WTC11 (cell line): Measurements from ENCODE around the gene SLC2A11. TPM values are rescaled to one million over a fixed set of nuclear protein-coding genes. Genes with fewer than 3 reads are reported as not detected.

Source experiments
- ATAC-seq: fragments of 200-7000 bp; cut with Tn5 transposase; 2 replicates; pipeline ENCODE4 v1.10.0; 2021; ENCODE audit warnings: mild to moderate bottlenecking, moderate library complexity
- CTCF ChIA-PET: fragments of 300-600 bp; sonication (Branson Sonifier 250); formaldehyde crosslinking; loops from one replicate; lab custom pipeline; 2021; ENCODE audit warnings: antibody characterized with exemption; lab: Charles Lee
- POLR2A ChIA-PET: fragments of 350-600 bp; sonication (Branson Sonifier 250); formaldehyde crosslinking; loops from one replicate; lab custom pipeline; 2021; ENCODE audit warnings: antibody characterized with exemption; lab: Charles Lee
- DNase-seq: peaks from one replicate; pipeline ENCODE4 v3.0.0; 2021; ENCODE audit warnings: low spot score
- H3K27ac Mint-ChIP-seq: 2 replicates; pipeline ENCODE4 v1.8.0; 2021; ENCODE audit warnings: mixed read lengths
- H3K27me3 Mint-ChIP-seq: 2 replicates; pipeline ENCODE4 v1.8.0; 2021; ENCODE audit warnings: low read depth, mild to moderate bottlenecking, moderate library complexity, mixed read lengths
- H3K36me3 Mint-ChIP-seq: 2 replicates; pipeline ENCODE4 v1.8.0; 2021; ENCODE audit warnings: mixed read lengths
- H3K4me1 Mint-ChIP-seq: 2 replicates; pipeline ENCODE4 v1.8.0; 2022; ENCODE audit warnings: mixed read lengths
- H3K4me3 Mint-ChIP-seq: 2 replicates; pipeline ENCODE4 v1.8.0; 2021; ENCODE audit warnings: mild to moderate bottlenecking, moderate library complexity, mixed read lengths
- H3K9me3 Mint-ChIP-seq: 2 replicates; pipeline ENCODE4 v1.8.0; 2021; ENCODE audit warnings: mixed read lengths
- AR ChIP-seq: fragments of 250-450 bp; sonication (Bioruptor Pico); IDR thresholded peaks from 2 replicates; pipeline ENCODE4 v1.9.0; 2021; ENCODE audit warnings: mild to moderate bottlenecking
- E2F1 ChIP-seq: sonication (generic); formaldehyde crosslinking; IDR thresholded peaks from 2 replicates; pipeline ENCODE4 v1.8.0; 2022; ENCODE audit warnings: mild to moderate bottlenecking, missing genetic modification reagents
- ESRRA ChIP-seq: sonication (generic); formaldehyde crosslinking; IDR thresholded peaks from 2 replicates; pipeline ENCODE4 v1.8.1; 2022; ENCODE audit warnings: mild to moderate bottlenecking, missing genetic modification reagents, borderline replicate concordance
- FOXK1 ChIP-seq: sonication (generic); formaldehyde crosslinking; IDR thresholded peaks from 2 replicates; pipeline ENCODE4 v1.8.0; 2022; ENCODE audit warnings: mild to moderate bottlenecking, moderate library complexity, missing genetic modification reagents
- GABPB1 ChIP-seq: sonication (generic); formaldehyde crosslinking; IDR thresholded peaks from 2 replicates; pipeline ENCODE4 v1.8.1; 2023; ENCODE audit warnings: mild to moderate bottlenecking, missing genetic modification reagents
- GTF2I ChIP-seq: fragments of 250-450 bp; sonication (Bioruptor Pico); conservative IDR thresholded peaks from 2 replicates; pipeline ENCODE4 v1.4.0; 2021; ENCODE audit warnings: mild to moderate bottlenecking
- HMGA2 ChIP-seq: fragments of 250-450 bp; sonication (Bioruptor Pico); IDR thresholded peaks from 2 replicates; pipeline ENCODE4 v1.4.0; 2021; ENCODE audit warnings: mild to moderate bottlenecking, moderate library complexity
- MYBL2 ChIP-seq: sonication (generic); formaldehyde crosslinking; IDR thresholded peaks from 2 replicates; pipeline ENCODE4 v1.8.1; 2023; ENCODE audit warnings: mild to moderate bottlenecking, moderate library complexity, missing genetic modification reagents
- NFE2L1 ChIP-seq: sonication (generic); formaldehyde crosslinking; IDR thresholded peaks from 2 replicates; pipeline ENCODE4 v1.8.1; 2023; ENCODE audit warnings: missing genetic modification reagents
- NR1H2 ChIP-seq: sonication (generic); formaldehyde crosslinking; IDR thresholded peaks from 2 replicates; pipeline ENCODE4 v1.9.0; 2021; ENCODE audit warnings: mild to moderate bottlenecking, moderate library complexity, missing genetic modification reagents
- PRRX2 ChIP-seq: fragments of 250-450 bp; sonication (Bioruptor Pico); IDR thresholded peaks from 2 replicates; pipeline ENCODE4 v1.8.0; 2021; ENCODE audit warnings: mild to moderate bottlenecking
- SMAD3 ChIP-seq: sonication (generic); formaldehyde crosslinking; IDR thresholded peaks from 2 replicates; pipeline ENCODE4 v1.8.0; 2022; ENCODE audit warnings: missing genetic modification reagents, mild to moderate bottlenecking, borderline replicate concordance
- SMAD4 ChIP-seq: sonication (generic); formaldehyde crosslinking; IDR thresholded peaks from 2 replicates; pipeline ENCODE4 v1.8.0; 2022; ENCODE audit warnings: mild to moderate bottlenecking, missing genetic modification reagents
- TEAD1 ChIP-seq: sonication (generic); formaldehyde crosslinking; IDR thresholded peaks from 2 replicates; pipeline ENCODE4 v1.8.0; 2022; ENCODE audit warnings: mild to moderate bottlenecking, missing genetic modification reagents
- TP53 ChIP-seq: sonication (generic); formaldehyde crosslinking; IDR thresholded peaks from 2 replicates; pipeline ENCODE4 v1.8.1; 2023; ENCODE audit warnings: mild to moderate bottlenecking, missing genetic modification reagents
- USF1 ChIP-seq: sonication (generic); formaldehyde crosslinking; IDR thresholded peaks from 2 replicates; pipeline ENCODE4 v1.8.0; 2022; ENCODE audit warnings: mild to moderate bottlenecking, missing genetic modification reagents
- ZNF121 ChIP-seq: sonication (generic); formaldehyde crosslinking; IDR thresholded peaks from 2 replicates; pipeline ENCODE4 v1.8.0; 2023; ENCODE audit warnings: missing genetic modification reagents
- ZNF396 ChIP-seq: fragments of 250-450 bp; sonication (Bioruptor Pico); IDR thresholded peaks from 2 replicates; pipeline ENCODE4 v1.8.0; 2021; ENCODE audit warnings: mild to moderate bottlenecking, moderate library complexity, borderline replicate concordance
- total RNA-seq: library from RNA; stranded (reverse); gene quantifications from 3 replicates; pipeline ENCODE4 v1.2.3, GENCODE V29; 2021
- TF ChIP-seq, protein P1 (sequence below): sonication (generic); formaldehyde crosslinking; IDR thresholded peaks from 2 replicates; pipeline ENCODE4 v1.8.1; 2023; ENCODE audit warnings: mild to moderate bottlenecking, missing genetic modification reagents
- TF ChIP-seq, protein P2 (sequence below): fragments of 200-600 bp; IDR thresholded peaks from 2 replicates; pipeline ENCODE4 v1.8.0; 2022; ENCODE audit warnings: antibody characterized with exemption
- TF ChIP-seq, protein P3 (sequence below): sonication (generic); formaldehyde crosslinking; IDR thresholded peaks from 2 replicates; pipeline ENCODE4 v1.8.0; 2023; ENCODE audit warnings: mild to moderate bottlenecking, missing genetic modification reagents
- TF ChIP-seq, protein P4 (sequence below): sonication (generic); formaldehyde crosslinking; IDR thresholded peaks from 2 replicates; pipeline ENCODE4 v1.8.0; 2022; ENCODE audit warnings: mild to moderate bottlenecking, missing genetic modification reagents

Gene SLC2A11
- total RNA-seq, 1 experiment from 2014 or later = 19.9 TPM

- TF ChIP-seq, protein P1, sequence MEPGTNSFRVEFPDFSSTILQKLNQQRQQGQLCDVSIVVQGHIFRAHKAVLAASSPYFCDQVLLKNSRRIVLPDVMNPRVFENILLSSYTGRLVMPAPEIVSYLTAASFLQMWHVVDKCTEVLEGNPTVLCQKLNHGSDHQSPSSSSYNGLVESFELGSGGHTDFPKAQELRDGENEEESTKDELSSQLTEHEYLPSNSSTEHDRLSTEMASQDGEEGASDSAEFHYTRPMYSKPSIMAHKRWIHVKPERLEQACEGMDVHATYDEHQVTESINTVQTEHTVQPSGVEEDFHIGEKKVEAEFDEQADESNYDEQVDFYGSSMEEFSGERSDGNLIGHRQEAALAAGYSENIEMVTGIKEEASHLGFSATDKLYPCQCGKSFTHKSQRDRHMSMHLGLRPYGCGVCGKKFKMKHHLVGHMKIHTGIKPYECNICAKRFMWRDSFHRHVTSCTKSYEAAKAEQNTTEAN = no peak
- TF ChIP-seq ESRRA (CRISPR knock-in tag) (no peak), GABPB1 (CRISPR knock-in tag) (no peak)
- TF ChIP-seq, all 79 proteins: peak for 0
Observed at GRCh38 chr22:23908587-23909205, 51.0 kb downstream of the SLC2A11 start (continued).

- H3K4me3 Mint-ChIP-seq = no peak overlapping the region
- TF ChIP-seq AR (CRISPR knock-in tag) (no peak), ZNF121 (CRISPR knock-in tag) (no peak), FOXK1 (no peak), SMAD4 (CRISPR knock-in tag) (no peak), TEAD1 (CRISPR knock-in tag) (no peak)
- ChIA-PET POLR2A (no interaction called here), CTCF (interaction anchor here (1.5 to 2.0 kb wide), 2 partner anchors 15 to 20 kb away, joined by 7 to 17 read pairs; partner anchors contain the start of gene MIF)
- H3K36me3 Mint-ChIP-seq = peaks cover 16% of the 10 kb centered on the region
- DNase-seq (no peak), ATAC-seq (no peak)
- no peak overlapping the region for H3K27ac Mint-ChIP-seq
- H3K27me3 Mint-ChIP-seq = peaks cover 46% of the 10 kb centered on the region
- H3K9me3 Mint-ChIP-seq = peaks cover 33% of the 10 kb centered on the region
- peaks cover 47% of the 10 kb centered on the region for H3K4me1 Mint-ChIP-seq
Observed at GRCh38 chr22:23909296-23909898, 51.7 kb downstream of the SLC2A11 start.

GRCh38 chr22:23910496-23911190 is 53.0 kb downstream of the SLC2A11 start:
- ATAC-seq (no peak), DNase-seq (no peak)
- Mint-ChIP-seq H3K4me1 (peaks cover 47% of the 10 kb centered on the region), H3K27ac (no peak overlapping the region), H3K9me3 (peaks cover 38% of the 10 kb centered on the region), H3K4me3 (no peak overlapping the region), H3K27me3 (peaks cover 48% of the 10 kb centered on the region), H3K36me3 (peaks cover 16% of the 10 kb centered on the region)
- POLR2A ChIA-PET = no interaction called here
- CTCF ChIA-PET = interaction anchor here (2.0 kb wide), 1 partner anchor 16 kb away, joined by 6 read pairs; the partner anchor contains the start of gene MIF
- TF ChIP-seq NFE2L1 (no peak), NR1H2 (CRISPR knock-in tag) (no peak), ZNF396 (no peak), PRRX2 (CRISPR knock-in tag) (no peak), TP53 (CRISPR knock-in tag) (no peak), HMGA2 (CRISPR knock-in tag) (no peak), MYBL2 (no peak), ZNF121 (CRISPR knock-in tag) (no peak), SMAD4 (CRISPR knock-in tag) (no peak), GTF2I (CRISPR knock-in tag) (no peak), E2F1 (CRISPR knock-in tag) (no peak), USF1 (CRISPR knock-in tag) (no peak), SMAD3 (CRISPR knock-in tag) (no peak)
- TF ChIP-seq, protein P2, sequence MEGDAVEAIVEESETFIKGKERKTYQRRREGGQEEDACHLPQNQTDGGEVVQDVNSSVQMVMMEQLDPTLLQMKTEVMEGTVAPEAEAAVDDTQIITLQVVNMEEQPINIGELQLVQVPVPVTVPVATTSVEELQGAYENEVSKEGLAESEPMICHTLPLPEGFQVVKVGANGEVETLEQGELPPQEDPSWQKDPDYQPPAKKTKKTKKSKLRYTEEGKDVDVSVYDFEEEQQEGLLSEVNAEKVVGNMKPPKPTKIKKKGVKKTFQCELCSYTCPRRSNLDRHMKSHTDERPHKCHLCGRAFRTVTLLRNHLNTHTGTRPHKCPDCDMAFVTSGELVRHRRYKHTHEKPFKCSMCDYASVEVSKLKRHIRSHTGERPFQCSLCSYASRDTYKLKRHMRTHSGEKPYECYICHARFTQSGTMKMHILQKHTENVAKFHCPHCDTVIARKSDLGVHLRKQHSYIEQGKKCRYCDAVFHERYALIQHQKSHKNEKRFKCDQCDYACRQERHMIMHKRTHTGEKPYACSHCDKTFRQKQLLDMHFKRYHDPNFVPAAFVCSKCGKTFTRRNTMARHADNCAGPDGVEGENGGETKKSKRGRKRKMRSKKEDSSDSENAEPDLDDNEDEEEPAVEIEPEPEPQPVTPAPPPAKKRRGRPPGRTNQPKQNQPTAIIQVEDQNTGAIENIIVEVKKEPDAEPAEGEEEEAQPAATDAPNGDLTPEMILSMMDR = no peak
- TF ChIP-seq, protein P3, sequence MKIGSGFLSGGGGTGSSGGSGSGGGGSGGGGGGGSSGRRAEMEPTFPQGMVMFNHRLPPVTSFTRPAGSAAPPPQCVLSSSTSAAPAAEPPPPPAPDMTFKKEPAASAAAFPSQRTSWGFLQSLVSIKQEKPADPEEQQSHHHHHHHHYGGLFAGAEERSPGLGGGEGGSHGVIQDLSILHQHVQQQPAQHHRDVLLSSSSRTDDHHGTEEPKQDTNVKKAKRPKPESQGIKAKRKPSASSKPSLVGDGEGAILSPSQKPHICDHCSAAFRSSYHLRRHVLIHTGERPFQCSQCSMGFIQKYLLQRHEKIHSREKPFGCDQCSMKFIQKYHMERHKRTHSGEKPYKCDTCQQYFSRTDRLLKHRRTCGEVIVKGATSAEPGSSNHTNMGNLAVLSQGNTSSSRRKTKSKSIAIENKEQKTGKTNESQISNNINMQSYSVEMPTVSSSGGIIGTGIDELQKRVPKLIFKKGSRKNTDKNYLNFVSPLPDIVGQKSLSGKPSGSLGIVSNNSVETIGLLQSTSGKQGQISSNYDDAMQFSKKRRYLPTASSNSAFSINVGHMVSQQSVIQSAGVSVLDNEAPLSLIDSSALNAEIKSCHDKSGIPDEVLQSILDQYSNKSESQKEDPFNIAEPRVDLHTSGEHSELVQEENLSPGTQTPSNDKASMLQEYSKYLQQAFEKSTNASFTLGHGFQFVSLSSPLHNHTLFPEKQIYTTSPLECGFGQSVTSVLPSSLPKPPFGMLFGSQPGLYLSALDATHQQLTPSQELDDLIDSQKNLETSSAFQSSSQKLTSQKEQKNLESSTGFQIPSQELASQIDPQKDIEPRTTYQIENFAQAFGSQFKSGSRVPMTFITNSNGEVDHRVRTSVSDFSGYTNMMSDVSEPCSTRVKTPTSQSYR (CRISPR knock-in tag) = no peak
- TF ChIP-seq, protein P4, sequence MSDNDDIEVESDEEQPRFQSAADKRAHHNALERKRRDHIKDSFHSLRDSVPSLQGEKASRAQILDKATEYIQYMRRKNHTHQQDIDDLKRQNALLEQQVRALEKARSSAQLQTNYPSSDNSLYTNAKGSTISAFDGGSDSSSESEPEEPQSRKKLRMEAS (CRISPR knock-in tag) = no peak
